B cell (primary cell): ENCODE results near the gene CLCNKB. TPM values are rescaled to one million over a fixed set of nuclear protein-coding genes. Genes with fewer than 3 reads are reported as not detected.
A peak's percentile ranks its signal among the peaks of the same experiment; 100 is the strongest.

ENCODE experiments used
- ATAC-seq: fragments of 200-7000 bp; cut with Tn5 transposase; one replicate; pipeline ENCODE4 v1.10.0; 2021; ENCODE audit warnings: low read depth, mild to moderate bottlenecking, moderate number of reproducible peaks, moderate library complexity
- CTCF ChIA-PET: fragments of 350-600 bp; sonication (Branson Sonifier 250); formaldehyde crosslinking; loops from one replicate; lab custom pipeline; 2021; ENCODE audit warnings: antibody characterized with exemption, inconsistent platforms; lab: Charles Lee
- POLR2A ChIA-PET: fragments of 350-600 bp; sonication (Branson Sonifier 250); formaldehyde crosslinking; loops from one replicate; lab custom pipeline; 2021; ENCODE audit warnings: antibody characterized with exemption; lab: Charles Lee
- DNase-seq: peaks from one replicate; pipeline ENCODE4 v3.0.0; 2013
- H2AFZ ChIP-seq: 2 replicates; pipeline ENCODE4 v1.6.1; 2012; ENCODE audit warnings: mild to moderate bottlenecking, low read depth, low read length; ENCODE audit not compliant: insufficient read depth, poor library complexity, severe bottlenecking
- H3K27ac ChIP-seq, 2 donors: 1 replicate in 1 of 2; 2 replicates in 1 of 2; pipeline ENCODE4 v1.5.1; 2012 to 2013; ENCODE audit warnings: low read length in 2 of 2, mild to moderate bottlenecking in 2 of 2, moderate library complexity in 1 of 2
- H3K27me3 ChIP-seq, 4 experiments: fragments of 200-600 bp in 1 of 4; sonication (generic) in 1 of 4; replicated peaks in 1 of 4; 1 replicate in 2 of 4; 2 replicates in 2 of 4; pipeline versions ENCODE4 v1.6.1 to v1.7.0; 2013 to 2016; ENCODE audit warnings: low read length in 3 of 4, mild to moderate bottlenecking in 2 of 4, mixed read lengths in 1 of 4, moderate library complexity in 1 of 4; ENCODE audit not compliant: insufficient read depth in 4 of 4, control insufficient read depth in 3 of 4; ENCODE audit errors: control extremely low read depth in 1 of 4
- H3K36me3 ChIP-seq, 2 experiments: replicated peaks in 1 of 2; 1 replicate in 1 of 2; 2 replicates in 1 of 2; pipeline versions ENCODE4 v1.6.1 to v1.7.1; 2013; ENCODE audit warnings: low read length in 1 of 2; ENCODE audit not compliant: insufficient read depth in 2 of 2, control insufficient read depth in 1 of 2; ENCODE audit errors: control extremely low read depth in 1 of 2, extremely low read depth in 1 of 2
- H3K4me1 ChIP-seq, 2 donors: fragments of 200-600 bp in 1 of 2; sonication (generic) in 1 of 2; 1 replicate in 1 of 2; 2 replicates in 1 of 2; pipeline versions ENCODE4 v1.5.1 to v1.6.1; 2013 to 2017; ENCODE audit warnings: low read length in 2 of 2; ENCODE audit not compliant: control insufficient read depth in 2 of 2, insufficient read depth in 2 of 2
- H3K4me2 ChIP-seq: replicated peaks from 2 replicates; pipeline ENCODE3; 2012; ENCODE audit warnings: mild to moderate bottlenecking, low read depth, low read length; ENCODE audit not compliant: poor library complexity, severe bottlenecking
- H3K4me3 ChIP-seq, 5 experiments: fragments of 200-600 bp in 1 of 5; sonication (generic) in 1 of 5; 1 replicate in 3 of 5; 2 replicates in 2 of 5; pipeline versions ENCODE4 v1.5.1 to v1.7.0; 2011 to 2016; ENCODE audit warnings: low read length in 4 of 5, mild to moderate bottlenecking in 4 of 5, low read depth in 2 of 5, control low read depth in 1 of 5, moderate library complexity in 1 of 5; ENCODE audit not compliant: insufficient read depth in 1 of 5; ENCODE audit errors: control extremely low read depth in 1 of 5, extremely low read depth in 1 of 5
- H3K79me2 ChIP-seq: fragments of 200-600 bp; sonication (generic); one replicate; pipeline ENCODE4 v1.6.0; 2016; ENCODE audit warnings: low read length; ENCODE audit not compliant: control insufficient read depth, insufficient read depth
- H3K9ac ChIP-seq: fragments of 200-600 bp; sonication (generic); 2 replicates; pipeline ENCODE4 v1.6.1; 2017; ENCODE audit warnings: mild to moderate bottlenecking, low read length, moderate library complexity
- H3K9me3 ChIP-seq, 3 donors: one replicate each; pipeline versions ENCODE4 v1.6.1 to v1.7.1; 2013; ENCODE audit warnings: low read length in 2 of 3; ENCODE audit not compliant: control insufficient read depth in 2 of 3, insufficient read depth in 1 of 3; ENCODE audit errors: control extremely low read depth in 1 of 3
- H4K20me1 ChIP-seq: 2 replicates; pipeline ENCODE4 v1.6.0; 2012; ENCODE audit warnings: mild to moderate bottlenecking, low read length; ENCODE audit not compliant: insufficient read depth, control insufficient read depth, poor library complexity, severe bottlenecking
- H3K27ac Mint-ChIP-seq: one replicate; pipeline ENCODE4 v1.8.0; 2021; ENCODE audit warnings: mixed read lengths
- H3K27me3 Mint-ChIP-seq: one replicate; pipeline ENCODE4 v1.8.0; 2021; ENCODE audit warnings: mixed read lengths
- H3K4me1 Mint-ChIP-seq: one replicate; pipeline ENCODE4 v1.8.0; 2021; ENCODE audit warnings: mixed read lengths
- H3K4me3 Mint-ChIP-seq: one replicate; pipeline ENCODE4 v1.8.0; 2021; ENCODE audit warnings: mixed read lengths
- H3K9me3 Mint-ChIP-seq: one replicate; pipeline ENCODE4 v1.8.0; 2022; ENCODE audit warnings: mixed read lengths; ENCODE audit not compliant: insufficient read depth
- CTCF ChIP-seq: fragments of 200-600 bp; IDR thresholded peaks from one replicate; pipeline ENCODE4 v1.8.0; 2022; ENCODE audit warnings: antibody characterized with exemption, mild to moderate bottlenecking
- EZH2 ChIP-seq: IDR thresholded peaks from 2 replicates; pipeline ENCODE4 v1.6.1; 2012; ENCODE audit warnings: borderline replicate concordance, low read depth, mild to moderate bottlenecking, moderate library complexity, low read length; ENCODE audit not compliant: insufficient read depth, poor library complexity, severe bottlenecking
- WGBS: methylation state at CpG from one replicate; pipeline ENCODE4 v1.1.5; 2013; ENCODE audit warnings: missing lambda C conversion rate; ENCODE audit not compliant: insufficient coverage; 5-methylcytosine and 5-hydroxymethylcytosine counted together
- intact Hi-C: fragments of 100-400 bp; cut with micrococcal nuclease; formaldehyde crosslinking; loops from one replicate; pipeline ENCODE4 v1.10.0; 2022
- polyA plus RNA-seq: library from polyadenylated mRNA; depleted of rRNA; stranded (reverse); fragments of >200 nt; gene quantifications from 2 replicates; pipeline ENCODE4 v1.2.3, GENCODE V29; 2012
- total RNA-seq, 2 donors: library from RNA; stranded (reverse); fragments of 120-200 nt in 1 of 2; gene quantifications; 1 replicate in 1 of 2; 2 replicates in 1 of 2; pipeline versions ENCODE4 v1.2.3 to v1.2.4, GENCODE V29; 2013 to 2022

CLCNKB gene
- total and polyA plus RNA-seq, 2 donors (not counting 1 experiment from before 2014, with no cell fraction given), result not detected

DNA sequence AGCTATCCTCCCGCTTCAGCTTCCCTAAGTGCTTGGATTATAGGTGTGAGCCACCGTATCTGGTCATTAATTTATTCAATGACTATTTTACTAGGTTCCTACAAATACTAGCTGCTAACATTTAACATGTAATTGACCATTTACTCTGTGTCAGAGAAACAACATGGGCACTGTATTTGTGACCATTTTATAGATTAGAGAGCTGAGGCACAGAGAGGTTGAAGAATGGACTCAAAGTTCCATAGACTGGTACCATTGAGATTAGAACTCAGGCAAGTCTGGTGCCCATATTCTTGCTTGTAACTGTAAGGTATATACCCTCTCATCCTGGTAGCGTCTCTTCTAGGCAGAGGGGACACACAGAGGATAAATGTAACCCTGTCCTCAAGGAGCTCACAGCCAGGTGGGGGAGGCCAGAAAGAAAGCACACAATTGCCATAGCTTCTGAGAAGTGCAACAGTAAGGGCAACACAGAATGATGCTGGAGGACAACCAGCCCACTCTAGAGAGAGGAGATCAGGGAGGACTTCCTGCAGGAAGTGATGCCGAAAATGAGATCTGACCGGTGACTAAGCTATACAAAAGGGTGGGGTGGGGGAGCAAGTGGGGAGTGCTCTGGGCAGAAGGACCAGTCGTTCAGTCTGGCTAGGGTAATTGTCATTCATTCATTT, 35.8 kb upstream of the CLCNKB start:
- no peak for TF ChIP-seq CTCF
- TF ChIP-seq EZH2, result no peak
- CTCF ChIA-PET, result interaction anchor here (0.6 to 2.8 kb wide), 20 partner anchors 9 to 216 kb away, joined by 3 to 20 read pairs (median 4); partner anchors contain the start of genes CLCNKA, HSPB7, SPEN and UQCRHL
- Mint-ChIP-seq H3K4me3 (no peak overlapping the region), H3K9me3 (no peaks in the 10 kb centered on the region), H3K27me3 (no peaks in the 10 kb centered on the region), H3K4me1 (peaks cover 34% of the 10 kb centered on the region), H3K27ac (no peak overlapping the region)
- Histone ChIP-seq H3K79me2 (no peaks in the 10 kb centered on the region), H3K27me3 (no peaks in the 10 kb centered on the region), H3K4me3 (no peak overlapping the region), H3K4me2 (no peak overlapping the region), H3K9me3 (no peaks in the 10 kb centered on the region), H2AFZ (no peak overlapping the region), H3K36me3 (no peaks in the 10 kb centered on the region), H3K27ac (no peak overlapping the region), H3K9ac (no peak overlapping the region), H3K4me1 (peaks cover 30 to 34% of the 10 kb centered on the region in 2 donors), H4K20me1 (no peaks in the 10 kb centered on the region)
- intact Hi-C loops, result loop anchor here (5.0 kb wide), 1 partner anchor 206 kb away; no protein-coding TSS in a partner anchor
- peak; percentile 4 for DNase-seq
- no peak for ATAC-seq
- WGBS, result 82% methylated on average over 2 of the region's 6 CpGs
- POLR2A ChIA-PET, result interaction anchor here (0.7 kb wide), 1 partner anchor 12 kb away, joined by 3 read pairs; no protein-coding TSS in a partner anchor

DNA sequence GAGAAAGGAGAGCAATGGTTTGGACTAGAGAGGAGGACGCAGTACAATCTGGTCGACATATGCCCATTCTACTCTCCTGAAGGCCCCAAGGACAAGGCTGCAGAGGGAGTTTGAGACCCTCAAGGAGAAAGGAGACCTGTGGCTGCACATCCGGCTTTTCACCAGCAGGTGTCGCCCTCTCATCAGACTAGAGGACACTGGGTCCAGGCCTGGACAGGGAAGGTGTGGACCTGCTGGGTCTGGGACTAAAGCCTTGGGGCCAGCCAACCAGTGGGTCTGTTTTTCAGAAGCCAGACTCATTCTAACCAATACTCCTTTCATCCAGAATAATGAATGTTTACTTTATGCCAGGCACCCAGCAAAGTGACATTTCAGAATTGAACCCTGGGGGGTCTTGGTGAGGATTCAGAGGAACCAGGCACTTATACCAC, 34.5 kb upstream of the CLCNKB start:
- H3K27me3 Mint-ChIP-seq, result no peaks in the 10 kb centered on the region
- CTCF ChIA-PET, result interaction anchor here (0.5 to 2.9 kb wide), 18 partner anchors 9 to 192 kb away, joined by 3 to 20 read pairs (median 5); partner anchors contain the start of genes FAM131C, HSPB7 and ZBTB17
- POLR2A ChIA-PET, result interaction anchor here (0.6 kb wide), 1 partner anchor 173 kb away, joined by 4 read pairs; no protein-coding TSS in a partner anchor

More for the DNA sequence above, 34.5 kb upstream of the CLCNKB start:
- DNase-seq (peak; percentile 79), ATAC-seq (peak; percentile 48)
- Histone ChIP-seq H3K36me3 (no peaks in the 10 kb centered on the region), H3K79me2 (no peaks in the 10 kb centered on the region), H3K27ac (no peak overlapping the region), H2AFZ (no peak overlapping the region), H3K4me2 (no peak overlapping the region), H3K9ac (no peak overlapping the region), H3K27me3 (no peaks in the 10 kb centered on the region), H4K20me1 (no peaks in the 10 kb centered on the region), H3K4me1 (peaks cover 30 to 46% of the 10 kb centered on the region in 2 donors), H3K9me3 (no peaks in the 10 kb centered on the region), H3K4me3 (no peak overlapping the region)
- H3K4me1 Mint-ChIP-seq, result peaks cover 40% of the 10 kb centered on the region
- 0% methylated on average over 4 of the region's 4 CpGs for WGBS
- H3K4me3 Mint-ChIP-seq, result no peak overlapping the region
- intact Hi-C loops, result loop anchor here (1.0 to 5.0 kb wide), 5 partner anchors 24 to 207 kb away; no protein-coding TSS in a partner anchor
- no peak overlapping the region for H3K27ac Mint-ChIP-seq
- TF ChIP-seq EZH2, result no peak
- TF ChIP-seq CTCF, result peak; percentile 99
- no peaks in the 10 kb centered on the region for H3K9me3 Mint-ChIP-seq
